ENCODE data around the gene TMEM116.
"Not testable (repeated sequence)": the region's sequence is repeated elsewhere in the genome, so short reads cannot be mapped to it uniquely, and the experiment has no call there.

TMEM116 gene

DNA sequence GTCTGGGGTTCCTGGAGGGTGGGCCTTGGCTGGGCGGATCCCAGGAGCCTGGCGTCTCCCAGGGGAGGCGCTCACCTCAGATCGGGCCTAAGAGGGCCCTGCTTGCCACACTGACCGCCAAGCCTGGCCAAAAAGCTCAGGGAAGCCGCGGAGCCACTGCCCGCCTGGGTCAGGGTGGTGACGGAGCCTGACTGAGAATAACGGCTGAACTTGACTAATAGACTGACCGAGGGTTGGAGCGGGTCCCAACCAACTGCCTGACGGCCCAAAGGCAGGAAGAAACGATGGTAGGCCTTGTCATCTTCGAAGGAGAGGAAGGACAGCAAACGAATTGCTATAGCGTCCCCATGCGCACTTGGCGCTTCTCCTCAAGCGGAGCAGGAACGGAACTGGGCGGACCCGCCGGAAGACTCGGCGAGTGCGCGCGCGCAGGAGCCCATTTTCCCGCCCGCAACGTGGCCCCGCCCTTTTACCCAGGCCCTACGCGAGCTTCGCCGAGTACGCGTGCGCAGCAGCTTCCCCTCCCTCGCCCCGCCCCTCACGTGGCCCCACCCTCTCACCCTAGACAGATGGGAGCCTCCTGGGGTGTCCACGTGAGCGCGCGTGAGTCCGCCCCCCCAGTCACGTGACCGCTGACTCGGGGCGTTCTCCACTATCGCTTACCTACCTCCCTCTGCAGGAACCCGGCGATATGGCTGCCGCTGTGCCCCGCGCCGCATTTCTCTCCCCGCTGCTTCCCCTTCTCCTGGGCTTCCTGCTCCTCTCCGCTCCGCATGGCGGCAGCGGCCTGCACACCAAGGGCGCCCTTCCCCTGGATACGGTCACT is at the start of gene TMEM116, which contains the start of gene ERP29:
TMEM116 (minus strand) TSS at position 391 of the 826 bp plus-strand sequence. CDS start 7,895 bp downstream, outside the sequence.
ERP29 (plus strand) TSS at position 652 of the 826 bp plus-strand sequence; CDS start at position 692, 40 bp downstream.
- peak; percentile 100 for DNase-seq

DNA sequence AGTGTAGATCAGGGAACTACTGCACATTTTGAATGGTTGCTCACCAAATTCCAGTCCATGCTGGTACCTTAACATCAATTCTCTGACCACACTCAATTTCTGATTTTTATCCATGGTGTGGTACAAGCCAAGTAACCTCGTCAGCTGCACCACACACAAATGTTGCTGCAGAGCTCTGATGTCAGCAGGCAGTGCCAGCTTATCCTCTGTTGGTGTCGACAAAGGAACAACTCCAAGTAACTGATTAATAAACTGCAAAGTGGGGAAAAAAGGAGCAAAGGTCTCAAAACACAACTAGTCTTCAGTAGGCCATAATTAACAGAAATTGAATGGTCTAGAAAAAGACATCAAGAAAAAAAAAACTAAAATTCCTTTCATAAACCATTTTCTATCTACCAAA is 48.2 kb upstream of the TMEM116 start:
- DNase-seq = no peak

- no peak for DNase-seq
Observed at GRCh38 chr12:112049351-112049750, 36.4 kb upstream of the TMEM116 start.

DNA sequence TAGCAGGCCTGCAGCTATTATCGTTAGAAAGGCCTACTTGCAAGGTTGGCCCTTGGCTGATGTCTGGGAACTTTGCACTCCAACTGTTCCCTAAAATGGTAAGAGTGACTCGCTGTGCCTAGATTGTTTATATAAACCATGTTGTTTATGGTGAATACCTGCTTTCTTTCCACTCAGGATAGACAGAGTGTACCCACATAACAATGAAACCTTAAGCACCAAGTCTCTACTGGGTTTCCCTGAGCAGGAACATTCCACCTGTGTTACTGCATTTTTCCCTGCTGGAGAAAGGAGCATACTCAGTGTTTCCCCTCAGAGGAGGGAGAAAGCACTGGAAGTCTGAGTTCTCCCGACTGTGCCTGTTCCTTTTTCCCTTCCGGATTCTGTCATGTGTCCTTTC is 33.0 kb upstream of the TMEM116 start:
- DNase-seq = no peak

DNA sequence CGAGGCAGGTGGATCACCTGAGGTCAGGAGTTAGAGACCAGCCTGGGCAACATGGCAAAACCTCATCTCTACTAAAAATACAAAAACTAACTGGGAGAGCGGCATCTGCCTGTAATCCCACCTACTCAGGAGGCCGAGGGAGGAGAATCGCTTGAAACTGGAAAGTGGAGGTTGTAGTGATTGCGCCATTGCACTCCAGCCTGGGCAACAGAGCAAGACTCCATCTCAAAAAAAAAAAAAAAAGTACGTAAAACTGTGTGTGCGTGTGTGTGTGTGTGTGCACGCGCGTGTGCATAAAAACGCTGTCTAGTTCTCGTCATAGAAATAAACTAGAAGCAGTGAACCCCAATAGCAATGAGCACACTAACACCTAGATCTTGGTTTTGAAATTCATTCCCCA is 23.6 kb upstream of the TMEM116 start:
- DNase-seq = not testable (repeated sequence)

DNA sequence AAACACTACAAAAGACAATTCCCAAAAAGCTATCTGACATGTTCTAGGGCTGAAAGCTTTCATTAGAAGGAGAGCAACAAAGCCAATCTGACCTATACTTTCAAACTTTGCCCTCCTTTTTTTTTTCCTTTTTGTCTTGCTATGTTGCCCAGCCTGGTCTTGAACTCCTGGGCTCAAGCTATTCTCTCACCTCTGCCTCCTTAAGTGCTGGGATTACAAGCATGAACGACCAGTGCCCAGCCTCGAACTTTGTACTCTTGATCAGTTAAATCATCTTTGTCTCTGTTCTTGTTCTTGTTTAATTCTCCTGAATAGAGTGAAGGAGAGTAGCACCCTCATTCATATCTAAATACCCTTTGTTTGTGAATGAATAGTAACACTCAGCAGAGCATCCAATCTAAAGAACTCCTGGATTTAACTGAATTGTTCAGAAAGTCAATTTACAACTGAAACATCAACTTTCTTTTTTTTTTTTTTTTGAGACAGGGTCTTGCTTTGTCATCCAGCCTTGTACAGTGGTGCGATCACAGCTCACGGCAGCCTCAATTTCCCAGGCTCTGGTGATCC is 22.3 kb upstream of the TMEM116 start:
- no peak for DNase-seq

- no peak for DNase-seq
Observed at GRCh38 chr12:112032292-112032691, 19.3 kb upstream of the TMEM116 start.

DNA sequence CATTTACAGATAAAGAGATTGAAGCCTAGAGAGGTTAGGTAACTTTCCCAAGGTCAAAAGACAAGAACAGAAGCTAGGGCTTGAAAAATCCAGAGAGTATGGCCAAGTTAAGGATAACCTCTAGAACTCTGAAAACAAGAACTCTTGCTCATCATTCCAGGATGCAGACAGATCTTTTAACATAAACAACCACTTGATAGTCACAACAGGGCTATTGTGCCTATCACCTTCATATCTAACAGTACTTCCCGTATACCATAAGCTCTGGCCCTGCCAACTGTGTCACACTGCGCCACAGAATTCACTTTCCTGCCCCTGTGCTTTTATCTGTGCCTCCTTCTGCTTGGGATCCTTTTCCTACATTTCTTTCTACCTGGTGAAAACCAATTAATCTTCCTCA is 18.5 kb upstream of the TMEM116 start:
- DNase-seq = no peak

DNA sequence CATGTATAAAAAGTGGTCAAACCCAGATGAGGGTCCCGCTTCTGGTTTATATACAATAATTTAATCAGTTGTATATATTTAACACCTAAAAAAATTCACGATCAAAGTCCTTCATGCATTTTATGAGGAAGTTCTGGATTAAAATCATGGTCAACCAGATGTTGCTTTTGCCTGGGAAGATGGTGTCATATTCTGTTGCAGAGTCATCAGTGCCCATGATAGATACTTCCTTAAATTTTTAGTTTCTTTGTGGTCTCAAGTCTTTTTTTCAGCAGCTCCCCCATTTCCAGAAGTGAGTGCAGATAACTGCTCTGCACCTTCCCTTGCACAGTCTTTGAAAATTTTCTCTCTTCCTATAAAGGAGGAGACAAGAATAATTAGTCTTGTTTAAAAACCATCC is 16.3 kb upstream of the TMEM116 start:
- no peak for DNase-seq

GRCh38 chr12:112025808-112026375 is 12.9 kb upstream of the TMEM116 start:
- DNase-seq = no peak

GRCh38 chr12:112023759-112024396 is 10.9 kb upstream of the TMEM116 start:
- no peak for DNase-seq

DNA sequence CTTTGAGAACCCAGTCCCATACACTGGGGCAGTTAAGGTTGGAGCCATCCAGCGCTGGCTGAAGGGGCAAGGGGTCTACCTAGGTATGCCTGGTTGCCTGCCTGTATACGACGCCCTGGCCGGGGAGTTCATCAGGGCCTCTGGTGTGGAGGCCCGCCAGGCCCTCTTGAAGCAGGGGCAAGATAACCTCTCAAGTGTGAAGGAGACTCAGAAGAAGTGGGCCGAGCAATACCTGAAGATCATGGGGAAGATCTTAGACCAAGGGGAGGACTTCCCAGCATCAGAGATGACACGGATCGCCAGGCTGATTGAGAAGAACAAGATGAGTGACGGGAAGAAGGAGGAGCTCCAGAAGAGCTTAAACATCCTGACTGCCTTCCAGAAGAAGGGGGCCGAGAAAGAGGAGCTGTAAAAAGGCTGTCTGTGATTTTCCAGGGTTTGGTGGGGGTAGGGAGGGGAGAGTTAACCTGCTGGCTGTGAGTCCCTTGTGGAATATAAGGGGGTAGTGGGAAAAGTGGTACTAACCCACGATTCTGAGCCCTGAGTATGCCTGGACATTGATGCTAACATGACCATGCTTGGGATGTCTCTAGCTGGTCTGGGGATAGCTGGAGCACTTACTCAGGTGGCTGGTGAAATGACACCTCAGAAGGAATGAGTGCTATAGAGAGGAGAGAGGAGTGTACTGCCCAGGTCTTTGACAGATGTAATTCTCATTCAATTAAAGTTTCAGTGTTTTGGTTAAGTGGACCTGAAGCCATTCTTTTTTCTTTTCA is 9.5 kb upstream of the TMEM116 start:
- no peak for DNase-seq

DNA sequence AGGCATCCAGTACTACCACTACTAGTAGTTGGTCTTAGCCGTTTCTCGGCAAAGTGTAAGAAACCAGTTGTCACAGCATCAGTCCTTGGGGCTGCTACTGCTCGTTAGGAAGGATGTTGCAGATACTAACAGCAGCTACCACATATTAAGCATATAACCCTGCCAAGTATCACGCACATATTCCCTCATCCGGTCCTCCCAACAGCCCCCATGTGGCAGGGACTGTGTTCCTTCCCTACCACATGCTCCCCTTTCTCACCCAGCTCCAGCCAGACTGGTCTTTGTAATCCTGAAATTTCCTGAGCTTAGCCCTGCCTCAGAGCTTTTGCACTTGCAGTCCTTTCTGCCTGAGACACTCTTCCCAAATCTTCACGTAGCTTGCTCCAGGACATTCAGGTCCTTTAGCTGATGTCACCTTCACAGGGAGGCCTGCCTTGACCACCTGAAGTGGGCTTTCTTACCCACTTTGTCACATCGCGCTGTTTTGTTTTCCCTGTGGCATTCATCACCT is 8.0 kb upstream of the TMEM116 start:
- DNase-seq = no peak

- no peak for DNase-seq
Observed at GRCh38 chr12:112018571-112019237, 5.7 kb upstream of the TMEM116 start.

GRCh38 chr12:112017041-112017440 is 4.1 kb upstream of the TMEM116 start:
- DNase-seq = no peak

- no peak for DNase-seq
Observed at GRCh38 chr12:112015938-112016337, 3.0 kb upstream of the TMEM116 start.

- peak; percentile 48 for DNase-seq
Observed at GRCh38 chr12:112013601-112014402, 837 bp upstream of the TMEM116 start.

GRCh38 chr12:112011685-112012084 is 1.3 kb downstream of the TMEM116 start:
- DNase-seq = no peak

GRCh38 chr12:112010415-112011344 is 2.3 kb downstream of the TMEM116 start:
- DNase-seq = no peak

DNA sequence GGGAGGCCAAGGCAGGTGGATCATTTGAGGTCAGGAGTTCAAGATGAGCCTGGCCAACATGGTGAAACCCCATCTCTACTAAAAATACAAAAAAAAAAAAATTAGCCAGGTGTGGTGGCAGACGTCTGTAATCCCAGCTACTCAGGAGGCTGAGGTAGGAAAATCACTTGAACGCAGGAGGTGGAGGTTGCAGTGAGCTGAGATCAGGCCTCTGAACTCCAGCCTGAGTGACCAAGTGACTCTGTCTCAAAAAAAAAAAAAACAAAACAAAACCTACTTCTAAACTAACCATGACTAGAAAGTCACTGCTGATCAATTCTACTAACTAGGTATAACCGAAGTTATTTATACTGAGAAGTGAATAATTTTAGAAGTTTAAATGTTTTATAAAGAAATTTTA is 3.4 kb downstream of the TMEM116 start:
- not testable (repeated sequence) for DNase-seq

All from stimulated activated CD4-positive, alpha-beta T cell treated with anti-CD3 and anti-CD28 coated beads, Interleukin-12 subunit alpha, Interleukin-12 subunit beta, amount 100 ng/mL, for 4 hours (primary cell).